Stimulated activated CD8-positive, alpha-beta memory T cell treated with anti-CD3 and anti-CD28 coated beads, Interleukin-12 subunit alpha, Interleukin-12 subunit beta, amount 100 ng/mL, for 4 hours (primary cell): Measurements from ENCODE around the gene CNPY1.
"Not testable (repeated sequence)": the region's sequence is repeated elsewhere in the genome, so short reads cannot be mapped to it uniquely, and the experiment has no call there.

Source experiments
- DNase-seq: peaks from one replicate; pipeline ENCODE4 v3.0.0-alpha.2; 2020; ENCODE audit warnings: low read depth

Gene CNPY1

GRCh38 chr7:155546449-155546848, at the start of gene CNPY1:
CNPY1 (minus strand) TSS chr7:155546559; CDS start chr7:155545929, 630 bp downstream.
- not testable (repeated sequence) for DNase-seq

GRCh38 chr7:155594961-155595366, 48.6 kb upstream of the CNPY1 start:
- no peak for DNase-seq

GRCh38 chr7:155594163-155594732, 47.9 kb upstream of the CNPY1 start:
- DNase-seq, result no peak

GRCh38 chr7:155593461-155594162, 47.3 kb upstream of the CNPY1 start:
- DNase-seq, result no peak

- no peak for DNase-seq
Observed at GRCh38 chr7:155591055-155591775, 44.9 kb upstream of the CNPY1 start.

- no peak for DNase-seq
Observed at GRCh38 chr7:155590215-155591018, 44.1 kb upstream of the CNPY1 start.

GRCh38 chr7:155589001-155589980, 42.9 kb upstream of the CNPY1 start:
- DNase-seq, result no peak

GRCh38 chr7:155588468-155588998, 42.2 kb upstream of the CNPY1 start:
- no peak for DNase-seq

GRCh38 chr7:155587486-155587885, 41.1 kb upstream of the CNPY1 start:
- DNase-seq, result no peak

GRCh38 chr7:155586843-155587440, 40.6 kb upstream of the CNPY1 start:
- no peak for DNase-seq

- no peak for DNase-seq
Observed at GRCh38 chr7:155585951-155586350, 39.6 kb upstream of the CNPY1 start.

- no peak for DNase-seq
Observed at GRCh38 chr7:155585532-155585895, 39.2 kb upstream of the CNPY1 start.

- no peak for DNase-seq
Observed at GRCh38 chr7:155584763-155585531, 38.6 kb upstream of the CNPY1 start.

GRCh38 chr7:155584261-155584660, 37.9 kb upstream of the CNPY1 start:
- DNase-seq, result no peak

GRCh38 chr7:155583636-155584035, 37.3 kb upstream of the CNPY1 start:
- no peak for DNase-seq

- DNase-seq, result no peak
Observed at GRCh38 chr7:155581954-155582353, 35.6 kb upstream of the CNPY1 start.

GRCh38 chr7:155581107-155581830, 34.9 kb upstream of the CNPY1 start:
- DNase-seq, result no peak

GRCh38 chr7:155580367-155580766, 34.0 kb upstream of the CNPY1 start:
- DNase-seq, result no peak

- DNase-seq, result no peak
Observed at GRCh38 chr7:155579565-155579964, 33.2 kb upstream of the CNPY1 start.
